Activated CD4-positive, alpha-beta T cell treated with anti-CD3 and anti-CD28 coated beads, Interleukin-2, amount 10 ng/mL, durations not matched to agents 7 days and 5 days (primary cell): Measurements from ENCODE around the gene NHLRC4. TPM values are rescaled to one million over a fixed set of nuclear protein-coding genes. Genes with fewer than 3 reads are reported as not detected.
A peak's percentile ranks its signal among the peaks of the same experiment; 100 is the strongest.

Experiments
- CTCF ChIA-PET: fragments of 350-600 bp; sonication (Branson Sonifier 250); formaldehyde crosslinking; loops from one replicate; lab custom pipeline; 2021; ENCODE audit warnings: antibody characterized with exemption; lab: Charles Lee
- POLR2A ChIA-PET: fragments of 350-600 bp; sonication (Branson Sonifier 250); formaldehyde crosslinking; loops from one replicate; lab custom pipeline; 2021; ENCODE audit warnings: antibody characterized with exemption; lab: Charles Lee
- DNase-seq: peaks from one replicate; pipeline ENCODE4 v3.0.0-alpha.2; 2020
- H3K27ac Mint-ChIP-seq: one replicate; pipeline ENCODE4 v1.8.0; 2021; ENCODE audit warnings: mild to moderate bottlenecking, moderate library complexity, mixed read lengths
- H3K27me3 Mint-ChIP-seq: one replicate; pipeline ENCODE4 v1.8.0; 2021; ENCODE audit warnings: mixed read lengths
- H3K36me3 Mint-ChIP-seq: one replicate; pipeline ENCODE4 v1.8.0; 2021; ENCODE audit warnings: low read depth, mixed read lengths
- H3K4me1 Mint-ChIP-seq: one replicate; pipeline ENCODE4 v1.8.0; 2021; ENCODE audit warnings: mixed read lengths
- H3K4me3 Mint-ChIP-seq: one replicate; pipeline ENCODE4 v1.8.0; 2021; ENCODE audit warnings: mild to moderate bottlenecking, moderate library complexity, mixed read lengths
- H3K9me3 Mint-ChIP-seq: one replicate; pipeline ENCODE4 v1.8.0; 2021; ENCODE audit warnings: mixed read lengths
- total RNA-seq, 2 experiments: library from RNA; stranded (reverse); gene quantifications; one replicate each; pipeline ENCODE4 v1.2.3, GENCODE V29; 2021

The NHLRC4 gene
- total RNA-seq, 2 experiments from 2014 or later, result 1.9 to 2.7 TPM

DNA sequence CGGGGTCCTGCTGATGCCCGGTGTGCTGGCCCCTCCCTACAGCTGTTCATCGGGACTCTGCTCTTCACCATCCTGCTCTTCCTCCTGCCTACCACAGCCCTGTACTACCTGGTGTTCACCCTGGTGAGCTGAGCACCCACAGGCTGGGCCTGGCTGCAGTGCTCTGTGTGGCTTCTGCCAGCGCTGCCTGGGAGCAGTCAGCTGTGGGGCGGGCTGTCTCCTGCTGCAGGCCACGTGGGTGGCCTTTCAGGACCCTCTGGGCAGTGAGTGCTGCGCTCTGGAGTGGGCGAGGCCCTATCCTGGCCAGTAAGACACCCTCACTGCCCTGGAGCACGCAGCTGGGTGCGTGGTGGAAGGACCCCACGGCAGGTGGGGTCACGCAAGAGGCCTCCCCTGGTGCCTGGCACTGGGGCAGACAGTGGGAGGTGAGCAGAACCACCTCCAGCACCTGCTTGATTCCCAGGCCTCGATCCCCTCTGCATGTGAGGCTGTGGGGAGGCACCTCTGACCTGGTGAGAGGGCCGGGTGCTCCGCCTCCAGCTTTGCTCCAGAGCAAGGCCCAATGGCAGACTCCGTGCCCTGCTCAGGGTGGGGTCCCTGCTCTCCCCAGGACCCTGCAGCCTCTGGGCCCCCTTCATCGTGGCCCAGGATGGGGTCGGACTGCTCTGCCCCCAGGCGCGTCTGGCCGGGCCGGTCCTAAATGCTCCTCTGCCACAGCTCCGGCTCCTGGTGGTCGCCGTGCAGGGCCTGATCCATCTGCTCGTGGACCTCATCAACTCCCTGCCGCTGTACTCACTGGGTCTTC is 13.5 kb downstream of the NHLRC4 start:
- no peak for DNase-seq
- POLR2A ChIA-PET, result no interaction called here
- Mint-ChIP-seq H3K27ac (peak overlapping the region; percentile 19), H3K36me3 (no peaks in the 10 kb centered on the region), H3K27me3 (no peaks in the 10 kb centered on the region), H3K4me1 (peaks cover 2% of the 10 kb centered on the region), H3K9me3 (no peaks in the 10 kb centered on the region), H3K4me3 (no peak overlapping the region)
- CTCF ChIA-PET, result no interaction called here

- POLR2A ChIA-PET, result no interaction called here
Measured at GRCh38 chr16:580946-581498, 14.2 kb downstream of the NHLRC4 start.

DNA sequence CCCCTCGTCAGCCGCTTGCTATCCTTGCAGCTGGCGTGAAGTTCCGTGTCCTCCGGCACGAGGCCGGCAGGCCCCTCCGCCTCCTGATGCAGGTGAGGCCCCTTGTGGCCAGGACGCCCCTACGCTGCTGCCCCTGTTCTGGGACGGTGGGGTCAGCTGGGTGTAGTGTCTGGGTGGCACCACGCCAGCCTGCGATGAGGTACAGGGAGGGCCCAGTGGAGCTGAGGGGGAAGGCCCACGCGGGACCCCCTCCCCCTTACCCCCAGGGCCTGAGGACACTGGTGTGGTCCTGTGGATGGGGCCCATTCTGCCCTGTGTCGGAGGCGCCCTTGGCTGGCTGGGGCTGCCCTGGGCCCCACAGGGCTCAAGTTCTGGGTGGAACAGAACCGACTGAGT is 15.4 kb downstream of the NHLRC4 start:
- POLR2A ChIA-PET, result no interaction called here
- CTCF ChIA-PET, result interaction anchor here (0.6 kb wide), 1 partner anchor 81 kb away, joined by 3 read pairs; no protein-coding TSS in a partner anchor
- no peak for DNase-seq
- H3K36me3 Mint-ChIP-seq, result no peaks in the 10 kb centered on the region
- H3K4me3 Mint-ChIP-seq, result no peak overlapping the region
- H3K9me3 Mint-ChIP-seq, result no peaks in the 10 kb centered on the region
- peaks cover 7% of the 10 kb centered on the region for H3K4me1 Mint-ChIP-seq
- H3K27me3 Mint-ChIP-seq, result no peaks in the 10 kb centered on the region
- H3K27ac Mint-ChIP-seq, result no peak overlapping the region

More at GRCh38 chr16:580946-581498, 14.2 kb downstream of the NHLRC4 start:
- no peak overlapping the region for H3K27ac Mint-ChIP-seq
- no peaks in the 10 kb centered on the region for H3K36me3 Mint-ChIP-seq
- H3K27me3 Mint-ChIP-seq, result no peaks in the 10 kb centered on the region
- DNase-seq, result no peak
- no peaks in the 10 kb centered on the region for H3K9me3 Mint-ChIP-seq
- CTCF ChIA-PET, result no interaction called here
- peaks cover 5% of the 10 kb centered on the region for H3K4me1 Mint-ChIP-seq
- no peak overlapping the region for H3K4me3 Mint-ChIP-seq

GRCh38 chr16:582614-583331 is 16.0 kb downstream of the NHLRC4 start:
- DNase-seq, result no peak
- ChIA-PET POLR2A (no interaction called here), CTCF (interaction anchor here (0.6 kb wide), 2 partner anchors 81 to 698 kb away, joined by 3 to 4 read pairs; no protein-coding TSS in a partner anchor)
- H3K27me3 Mint-ChIP-seq, result no peaks in the 10 kb centered on the region
- no peak overlapping the region for H3K4me3 Mint-ChIP-seq
- no peak overlapping the region for H3K27ac Mint-ChIP-seq
- H3K4me1 Mint-ChIP-seq, result peaks cover 10% of the 10 kb centered on the region
- H3K9me3 Mint-ChIP-seq, result no peaks in the 10 kb centered on the region
- H3K36me3 Mint-ChIP-seq, result peaks cover 1% of the 10 kb centered on the region

DNA sequence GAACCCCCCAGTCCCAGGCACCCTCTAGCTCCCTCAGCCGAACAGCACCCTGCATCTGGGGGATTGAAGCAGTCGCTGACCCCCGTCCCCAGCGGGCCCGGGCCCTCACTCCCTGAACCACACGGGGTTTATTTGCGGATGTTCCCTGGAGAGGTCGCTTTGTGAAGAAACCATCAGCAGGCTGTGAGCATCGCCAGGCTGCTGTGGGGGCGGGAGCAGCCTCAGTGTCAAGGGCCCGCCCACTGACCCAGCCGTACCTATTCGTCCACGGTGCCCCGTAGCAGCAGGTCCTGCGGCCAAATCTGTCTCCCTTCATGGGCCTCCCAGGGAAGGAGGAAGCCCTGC is 16.6 kb downstream of the NHLRC4 start:
- H3K36me3 Mint-ChIP-seq, result peaks cover 1% of the 10 kb centered on the region
- no peaks in the 10 kb centered on the region for H3K9me3 Mint-ChIP-seq
- no peak for DNase-seq
- CTCF ChIA-PET, result no interaction called here
- POLR2A ChIA-PET, result no interaction called here
- H3K27me3 Mint-ChIP-seq, result no peaks in the 10 kb centered on the region
- H3K27ac Mint-ChIP-seq, result no peak overlapping the region
- peaks cover 15% of the 10 kb centered on the region for H3K4me1 Mint-ChIP-seq
- H3K4me3 Mint-ChIP-seq, result no peak overlapping the region

DNA sequence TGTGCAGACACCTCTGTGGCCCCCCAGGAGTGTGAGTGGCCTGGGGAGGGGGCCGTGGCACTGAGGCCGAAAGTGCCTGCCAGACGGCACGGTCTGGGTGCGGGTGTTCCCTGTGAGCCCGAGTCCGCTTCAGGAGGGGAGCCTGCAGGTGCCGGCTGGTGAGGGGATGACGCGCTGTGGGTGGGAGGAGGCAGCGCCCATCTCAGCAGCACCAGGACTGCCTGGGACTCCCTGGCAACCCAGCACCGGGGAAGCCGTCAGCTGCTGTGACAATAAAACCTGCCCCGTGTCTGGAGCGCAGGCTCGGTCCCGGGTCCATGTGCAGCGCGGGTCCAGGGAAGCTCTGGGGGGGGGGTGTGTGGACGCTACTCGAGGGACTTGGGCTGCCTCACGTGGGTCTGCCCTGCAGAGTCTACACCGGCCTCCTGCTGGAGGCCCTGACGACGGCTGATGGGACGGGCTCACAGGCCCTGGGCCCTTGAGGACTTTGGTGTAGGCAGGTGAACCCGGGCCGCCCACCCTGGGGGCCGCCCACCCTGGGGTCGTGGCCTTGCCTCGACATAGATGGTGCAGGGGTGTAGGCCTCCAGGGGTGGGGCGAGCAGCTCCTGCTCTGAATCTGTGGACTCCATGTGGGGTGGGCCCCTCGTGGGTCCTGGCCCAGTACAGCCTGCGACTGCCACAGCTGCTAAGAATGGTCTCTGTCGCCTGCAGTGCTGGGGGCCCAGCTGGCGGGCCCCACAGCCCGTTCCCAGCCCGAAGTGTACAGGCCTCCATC is 17.2 kb downstream of the NHLRC4 start:
- POLR2A ChIA-PET, result no interaction called here

DNA sequence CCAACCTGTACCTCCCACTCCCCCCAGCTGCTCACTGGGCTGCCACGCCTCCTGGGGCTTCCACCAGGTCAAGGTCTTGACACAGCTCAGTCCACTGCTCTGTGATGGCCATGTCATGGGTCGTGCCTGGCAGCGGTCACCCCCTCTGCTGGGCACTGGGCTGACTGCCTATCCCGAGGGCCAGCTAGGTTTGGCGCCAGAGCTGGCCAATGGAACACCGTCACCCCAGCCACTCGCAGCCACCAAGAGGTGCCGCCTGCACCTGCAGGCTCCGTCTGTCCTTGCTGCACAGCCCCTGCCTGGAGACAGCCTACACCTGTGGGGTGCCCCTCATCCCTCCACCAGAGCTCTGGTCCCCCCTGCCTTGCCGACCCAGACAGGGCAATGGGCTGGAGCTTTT is 18.5 kb downstream of the NHLRC4 start:
- DNase-seq, result no peak
- Mint-ChIP-seq H3K9me3 (no peaks in the 10 kb centered on the region), H3K27ac (no peak overlapping the region), H3K4me3 (no peak overlapping the region), H3K4me1 (peaks cover 15% of the 10 kb centered on the region), H3K36me3 (peaks cover 1% of the 10 kb centered on the region), H3K27me3 (no peaks in the 10 kb centered on the region)
- POLR2A ChIA-PET, result no interaction called here
- CTCF ChIA-PET, result interaction anchor here (0.9 to 1.0 kb wide), 3 partner anchors 17 to 51 kb away, joined by 3 to 4 read pairs (median 3); partner anchors contain the start of genes METTL26 and NHLRC4

More for the DNA sequence above, 17.2 kb downstream of the NHLRC4 start:
- peaks cover 1% of the 10 kb centered on the region for H3K36me3 Mint-ChIP-seq
- H3K4me1 Mint-ChIP-seq, result peaks cover 15% of the 10 kb centered on the region
- H3K9me3 Mint-ChIP-seq, result no peaks in the 10 kb centered on the region
- CTCF ChIA-PET, result interaction anchor here (1.0 kb wide), 1 partner anchor 17 kb away, joined by 3 read pairs; the partner anchor contains the start of gene NHLRC4
- H3K4me3 Mint-ChIP-seq, result no peak overlapping the region
- H3K27me3 Mint-ChIP-seq, result no peaks in the 10 kb centered on the region
- H3K27ac Mint-ChIP-seq, result no peak overlapping the region
- DNase-seq, result no peak

DNA sequence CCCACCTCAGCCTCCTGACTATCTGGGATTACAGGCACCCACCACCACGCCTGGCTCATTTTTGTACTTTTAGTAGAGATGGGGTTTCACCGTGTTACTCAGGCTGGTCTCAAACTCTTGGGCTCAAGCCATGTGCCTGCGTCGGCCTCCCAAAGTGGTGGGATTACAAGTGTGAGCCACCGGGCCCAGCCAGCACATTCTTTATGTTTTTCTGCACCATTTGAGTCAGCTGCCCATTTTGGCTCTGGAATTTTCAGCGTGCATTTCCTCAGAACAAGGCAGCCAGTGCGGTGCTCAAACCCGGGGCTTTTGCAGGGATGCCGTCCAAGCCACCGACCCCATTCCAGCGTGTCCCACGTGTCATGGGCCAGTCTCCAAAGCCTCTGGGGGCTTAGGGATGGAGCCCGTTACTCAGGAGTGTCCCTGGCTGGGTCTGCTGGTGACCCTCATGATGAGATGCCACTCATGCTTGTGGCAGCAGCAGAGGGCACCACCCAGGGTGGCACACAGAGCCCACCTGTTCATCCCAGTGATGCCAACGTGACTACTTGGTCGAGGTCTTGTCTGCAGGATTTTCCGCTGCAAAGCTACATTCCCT is 19.3 kb downstream of the NHLRC4 start:
- Mint-ChIP-seq H3K27ac (peak overlapping the region; percentile 2), H3K9me3 (no peaks in the 10 kb centered on the region), H3K27me3 (no peaks in the 10 kb centered on the region), H3K4me3 (no peak overlapping the region), H3K4me1 (peaks cover 22% of the 10 kb centered on the region), H3K36me3 (peaks cover 1% of the 10 kb centered on the region)
- POLR2A ChIA-PET, result no interaction called here
- no peak for DNase-seq
- CTCF ChIA-PET, result interaction anchor here (1.0 kb wide), 1 partner anchor 16 kb away, joined by 4 read pairs; no protein-coding TSS in a partner anchor

GRCh38 chr16:586645-587590 is 20.1 kb downstream of the NHLRC4 start:
- H3K4me3 Mint-ChIP-seq, result peak overlapping the region; percentile 94
- peaks cover 28% of the 10 kb centered on the region for H3K4me1 Mint-ChIP-seq
- peak overlapping the region; percentile 98 for H3K27ac Mint-ChIP-seq
- ChIA-PET POLR2A (interaction anchor here (0.6 kb wide), 1 partner anchor 200 kb away, joined by 10 read pairs; no protein-coding TSS in a partner anchor), CTCF (interaction anchor here (0.9 kb wide), 1 partner anchor 16 kb away, joined by 3 read pairs; no protein-coding TSS in a partner anchor)
- no peak for DNase-seq
- H3K36me3 Mint-ChIP-seq, result peaks cover 1% of the 10 kb centered on the region
- no peaks in the 10 kb centered on the region for H3K9me3 Mint-ChIP-seq
- no peaks in the 10 kb centered on the region for H3K27me3 Mint-ChIP-seq

GRCh38 chr16:588639-588888 is 21.8 kb downstream of the NHLRC4 start:
- no peaks in the 10 kb centered on the region for H3K27me3 Mint-ChIP-seq
- peak; percentile 66 for DNase-seq
- ChIA-PET POLR2A (interaction anchor here (0.8 kb wide), 1 partner anchor 48 kb away, joined by 3 read pairs; the partner anchor contains the start of gene METTL26), CTCF (interaction anchor here (0.9 to 1.3 kb wide), 2 partner anchors 11 to 59 kb away, joined by 3 to 4 read pairs; no protein-coding TSS in a partner anchor)
- H3K4me3 Mint-ChIP-seq, result peak overlapping the region; percentile 94
- H3K27ac Mint-ChIP-seq, result peak overlapping the region; percentile 98
- peaks cover 32% of the 10 kb centered on the region for H3K4me1 Mint-ChIP-seq
- no peaks in the 10 kb centered on the region for H3K9me3 Mint-ChIP-seq
- peaks cover 1% of the 10 kb centered on the region for H3K36me3 Mint-ChIP-seq
